Activated CD8-positive, alpha-beta T cell treated with anti-CD3 and anti-CD28 coated beads for 36 hours (primary cell): Measurements from ENCODE around the gene CYGB. TPM values are rescaled to one million over a fixed set of nuclear protein-coding genes. Genes with fewer than 3 reads are reported as not detected.

Source experiments
- ATAC-seq: fragments of 200-7000 bp; cut with Tn5 transposase; one replicate; pipeline ENCODE4 v1.10.0; 2021; ENCODE audit warnings: mild to moderate bottlenecking, moderate library complexity
- CTCF ChIA-PET: fragments of 350-600 bp; sonication (Branson Sonifier 250); formaldehyde crosslinking; loops from one replicate; lab custom pipeline; 2021; ENCODE audit warnings: antibody characterized with exemption; lab: Charles Lee
- POLR2A ChIA-PET: fragments of 350-600 bp; sonication (Branson Sonifier 250); formaldehyde crosslinking; loops from one replicate; lab custom pipeline; 2021; ENCODE audit warnings: antibody characterized with exemption; lab: Charles Lee
- DNase-seq: peaks from one replicate; pipeline ENCODE4 v3.0.0-alpha.2; 2020
- H3K27ac Mint-ChIP-seq: one replicate; pipeline ENCODE4 v1.8.0; 2021; ENCODE audit warnings: mild to moderate bottlenecking, mixed read lengths
- H3K27me3 Mint-ChIP-seq: one replicate; pipeline ENCODE4 v1.8.0; 2021; ENCODE audit warnings: mixed read lengths
- H3K36me3 Mint-ChIP-seq: one replicate; pipeline ENCODE4 v1.8.0; 2021; ENCODE audit warnings: low read depth, mixed read lengths
- H3K4me1 Mint-ChIP-seq: one replicate; pipeline ENCODE4 v1.8.0; 2021; ENCODE audit warnings: low read depth, mixed read lengths
- H3K4me3 Mint-ChIP-seq: one replicate; pipeline ENCODE4 v1.8.0; 2021; ENCODE audit warnings: mild to moderate bottlenecking, moderate library complexity, mixed read lengths
- H3K9me3 Mint-ChIP-seq: one replicate; pipeline ENCODE4 v1.8.0; 2021; ENCODE audit warnings: mixed read lengths
- intact Hi-C: fragments of 100-400 bp; cut with micrococcal nuclease; formaldehyde crosslinking; loops from one replicate; pipeline ENCODE4 v1.10.0; 2022
- total RNA-seq, 2 experiments: library from RNA; stranded (reverse); gene quantifications; one replicate each; pipeline ENCODE4 v1.2.3, GENCODE V29; 2021
- TF ChIP-seq, protein P1 (sequence below): fragments of 200-600 bp; IDR thresholded peaks from one replicate; pipeline ENCODE4 v1.8.0; 2022; ENCODE audit warnings: antibody characterized with exemption, mild to moderate bottlenecking

The CYGB gene
- total RNA-seq, 2 experiments from 2014 or later, result 0.23 TPM; not detected in 1

GRCh38 chr17:76543826-76544545 is 6.5 kb upstream of the CYGB start:
- Mint-ChIP-seq H3K27ac (no peak overlapping the region), H3K9me3 (no peaks in the 10 kb centered on the region), H3K36me3 (no peaks in the 10 kb centered on the region), H3K27me3 (peaks cover 17% of the 10 kb centered on the region), H3K4me3 (no peak overlapping the region), H3K4me1 (peaks cover 8% of the 10 kb centered on the region)
- ATAC-seq, result no peak
- TF ChIP-seq, protein P1, sequence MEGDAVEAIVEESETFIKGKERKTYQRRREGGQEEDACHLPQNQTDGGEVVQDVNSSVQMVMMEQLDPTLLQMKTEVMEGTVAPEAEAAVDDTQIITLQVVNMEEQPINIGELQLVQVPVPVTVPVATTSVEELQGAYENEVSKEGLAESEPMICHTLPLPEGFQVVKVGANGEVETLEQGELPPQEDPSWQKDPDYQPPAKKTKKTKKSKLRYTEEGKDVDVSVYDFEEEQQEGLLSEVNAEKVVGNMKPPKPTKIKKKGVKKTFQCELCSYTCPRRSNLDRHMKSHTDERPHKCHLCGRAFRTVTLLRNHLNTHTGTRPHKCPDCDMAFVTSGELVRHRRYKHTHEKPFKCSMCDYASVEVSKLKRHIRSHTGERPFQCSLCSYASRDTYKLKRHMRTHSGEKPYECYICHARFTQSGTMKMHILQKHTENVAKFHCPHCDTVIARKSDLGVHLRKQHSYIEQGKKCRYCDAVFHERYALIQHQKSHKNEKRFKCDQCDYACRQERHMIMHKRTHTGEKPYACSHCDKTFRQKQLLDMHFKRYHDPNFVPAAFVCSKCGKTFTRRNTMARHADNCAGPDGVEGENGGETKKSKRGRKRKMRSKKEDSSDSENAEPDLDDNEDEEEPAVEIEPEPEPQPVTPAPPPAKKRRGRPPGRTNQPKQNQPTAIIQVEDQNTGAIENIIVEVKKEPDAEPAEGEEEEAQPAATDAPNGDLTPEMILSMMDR, result no peak
- ChIA-PET POLR2A (interaction anchor here (3.2 to 6.2 kb wide), 2 partner anchors 14 to 16 kb away, joined by 12 to 40 read pairs; no protein-coding TSS in a partner anchor), CTCF (interaction anchor here (2.1 to 5.6 kb wide), 3 partner anchors 13 to 80 kb away, joined by 6 to 69 read pairs (median 19); no protein-coding TSS in a partner anchor)
- DNase-seq, result no peak
- intact Hi-C loops, result no loop called here

- peaks cover 22% of the 10 kb centered on the region for H3K27me3 Mint-ChIP-seq
- H3K9me3 Mint-ChIP-seq, result no peaks in the 10 kb centered on the region
- peaks cover 8% of the 10 kb centered on the region for H3K4me1 Mint-ChIP-seq
- ChIA-PET CTCF (interaction anchor here (2.1 to 5.6 kb wide), 2 partner anchors 20 to 80 kb away, joined by 6 to 69 read pairs; no protein-coding TSS in a partner anchor), POLR2A (interaction anchor here (3.2 to 6.2 kb wide), 2 partner anchors 14 to 15 kb away, joined by 12 to 40 read pairs; no protein-coding TSS in a partner anchor)
- intact Hi-C loops, result no loop called here
- DNase-seq, result no peak
- no peak for ATAC-seq
- H3K27ac Mint-ChIP-seq, result no peak overlapping the region
- H3K36me3 Mint-ChIP-seq, result no peaks in the 10 kb centered on the region
- no peak overlapping the region for H3K4me3 Mint-ChIP-seq
- TF ChIP-seq, protein P1, result no peak
Measured at GRCh38 chr17:76543482-76543825, 5.9 kb upstream of the CYGB start.

- Mint-ChIP-seq H3K9me3 (no peaks in the 10 kb centered on the region), H3K4me1 (peaks cover 8% of the 10 kb centered on the region), H3K27ac (no peak overlapping the region), H3K36me3 (no peaks in the 10 kb centered on the region), H3K4me3 (no peak overlapping the region), H3K27me3 (peaks cover 22% of the 10 kb centered on the region)
- ATAC-seq (no peak), DNase-seq (no peak)
- ChIA-PET POLR2A (interaction anchor here (3.2 to 6.2 kb wide), 2 partner anchors 15 kb away, joined by 12 to 40 read pairs; no protein-coding TSS in a partner anchor), CTCF (interaction anchor here (2.1 to 5.6 kb wide), 2 partner anchors 20 to 81 kb away, joined by 6 to 69 read pairs; no protein-coding TSS in a partner anchor)
- TF ChIP-seq, protein P1, result no peak
- intact Hi-C loops, result no loop called here
Measured at GRCh38 chr17:76542984-76543383, 5.5 kb upstream of the CYGB start.

DNA sequence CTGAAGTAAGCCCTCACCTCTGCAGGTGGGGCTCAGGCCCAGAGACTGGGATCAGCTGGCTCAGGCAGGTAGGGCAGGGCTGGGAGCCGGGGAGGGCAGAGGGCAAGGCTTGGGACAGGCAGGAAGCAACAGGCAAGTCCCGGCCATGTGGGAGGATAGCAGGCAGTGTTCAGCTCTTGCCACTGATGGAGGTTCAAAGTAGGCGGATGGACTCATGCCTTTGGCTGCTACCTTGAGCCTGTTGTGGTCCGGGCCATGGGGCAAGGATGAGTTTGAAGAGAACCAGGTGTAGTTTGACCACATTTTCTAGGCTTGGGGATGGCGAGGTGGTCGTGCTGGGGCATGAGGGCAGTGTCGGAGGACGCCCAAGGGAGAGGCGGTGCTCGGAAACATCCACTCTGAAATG is 5.1 kb upstream of the CYGB start:
- CTCF ChIA-PET, result interaction anchor here (2.1 to 5.6 kb wide), 2 partner anchors 19 to 81 kb away, joined by 6 to 69 read pairs; no protein-coding TSS in a partner anchor
- peaks cover 22% of the 10 kb centered on the region for H3K27me3 Mint-ChIP-seq
- H3K9me3 Mint-ChIP-seq, result no peaks in the 10 kb centered on the region
- no peaks in the 10 kb centered on the region for H3K36me3 Mint-ChIP-seq
- H3K4me3 Mint-ChIP-seq, result no peak overlapping the region
- peaks cover 8% of the 10 kb centered on the region for H3K4me1 Mint-ChIP-seq
- intact Hi-C loops, result no loop called here
- H3K27ac Mint-ChIP-seq, result no peak overlapping the region
- POLR2A ChIA-PET, result interaction anchor here (6.2 kb wide), 1 partner anchor 15 kb away, joined by 40 read pairs; no protein-coding TSS in a partner anchor
- TF ChIP-seq, protein P1, result no peak
- no peak for DNase-seq
- no peak for ATAC-seq
